ENCODE results near the gene PPP2R2C. TPM values are rescaled to one million over a fixed set of nuclear protein-coding genes. Genes with fewer than 3 reads are reported as not detected.
A peak's percentile ranks its signal among the peaks of the same experiment; 100 is the strongest.

The PPP2R2C gene
- total RNA-seq, 1 experiment from 2014 or later, result 8.1 TPM

DNA sequence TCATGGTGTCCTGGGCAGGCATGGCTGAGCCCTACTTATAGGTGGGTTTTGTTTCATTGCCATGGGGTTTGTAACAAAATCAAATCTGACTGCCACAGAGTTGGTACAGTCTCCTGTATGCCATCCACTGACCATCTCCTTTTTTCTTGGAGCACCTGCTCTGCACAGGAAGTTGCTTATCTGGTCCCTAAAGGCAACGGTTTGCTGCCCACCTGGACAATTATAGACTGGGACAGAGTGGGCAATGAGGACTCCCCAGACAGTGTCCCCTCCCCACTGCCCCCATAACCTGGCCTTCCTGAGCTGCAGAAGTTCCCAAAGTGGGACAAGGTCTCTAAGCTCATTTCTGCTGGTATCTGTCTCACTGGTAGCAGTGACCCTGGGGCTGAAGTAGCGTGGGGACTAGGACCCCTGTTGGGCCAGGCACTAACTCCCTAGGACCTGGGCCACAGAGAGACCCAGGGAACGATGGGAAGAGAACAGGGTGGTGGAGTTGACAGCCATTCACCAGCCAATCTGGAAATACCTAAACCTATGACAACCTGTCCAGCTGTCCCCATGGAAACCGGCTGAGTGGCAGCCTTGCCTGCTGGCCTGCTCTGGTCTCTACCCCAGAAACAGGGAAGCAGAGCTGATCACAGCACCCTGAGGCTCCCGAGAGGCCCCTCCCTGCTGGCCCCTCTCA is 138.1 kb downstream of the PPP2R2C start:
- TF ChIP-seq, protein P1, sequence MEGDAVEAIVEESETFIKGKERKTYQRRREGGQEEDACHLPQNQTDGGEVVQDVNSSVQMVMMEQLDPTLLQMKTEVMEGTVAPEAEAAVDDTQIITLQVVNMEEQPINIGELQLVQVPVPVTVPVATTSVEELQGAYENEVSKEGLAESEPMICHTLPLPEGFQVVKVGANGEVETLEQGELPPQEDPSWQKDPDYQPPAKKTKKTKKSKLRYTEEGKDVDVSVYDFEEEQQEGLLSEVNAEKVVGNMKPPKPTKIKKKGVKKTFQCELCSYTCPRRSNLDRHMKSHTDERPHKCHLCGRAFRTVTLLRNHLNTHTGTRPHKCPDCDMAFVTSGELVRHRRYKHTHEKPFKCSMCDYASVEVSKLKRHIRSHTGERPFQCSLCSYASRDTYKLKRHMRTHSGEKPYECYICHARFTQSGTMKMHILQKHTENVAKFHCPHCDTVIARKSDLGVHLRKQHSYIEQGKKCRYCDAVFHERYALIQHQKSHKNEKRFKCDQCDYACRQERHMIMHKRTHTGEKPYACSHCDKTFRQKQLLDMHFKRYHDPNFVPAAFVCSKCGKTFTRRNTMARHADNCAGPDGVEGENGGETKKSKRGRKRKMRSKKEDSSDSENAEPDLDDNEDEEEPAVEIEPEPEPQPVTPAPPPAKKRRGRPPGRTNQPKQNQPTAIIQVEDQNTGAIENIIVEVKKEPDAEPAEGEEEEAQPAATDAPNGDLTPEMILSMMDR (conservative IDR thresholded peaks at IDR 0.05), result 0 out of 3 replicates have a peak, but pooled peaks have one; percentile 7
- Histone ChIP-seq H2BK20ac (ENCODE audit: low read depth, low read length, poor library complexity, severe bottlenecking) (no peak overlapping the region), H2BK12ac (ENCODE audit: insufficient read length, low read depth, low read length) (no peak overlapping the region), H3K79me1 (ENCODE audit: insufficient read depth, low read depth, low read length, poor library complexity, severe bottlenecking) (no peaks in the 10 kb centered on the region), H2AFZ (ENCODE audit: low read length) (no peak overlapping the region), H3K4me1 (ENCODE audit: insufficient read depth, low read length) (no peaks in the 10 kb centered on the region), H3K4ac (ENCODE audit: low read depth, low read length) (no peak overlapping the region), H4K8ac (replicated peaks; ENCODE audit: insufficient read length, low read depth, low read length) (no peak overlapping the region), H3K14ac (ENCODE audit: insufficient read depth, low read length) (no peak overlapping the region), H3K9me3 (ENCODE audit: control insufficient read depth, low read depth, low read length) (no peaks in the 10 kb centered on the region), H3K23ac (ENCODE audit: insufficient read length, low read depth, low read length) (no peak overlapping the region), H3K23me2 (ENCODE audit: insufficient read length, low read depth, low read length, poor library complexity, severe bottlenecking) (no peaks in the 10 kb centered on the region), H2AK5ac (ENCODE audit: insufficient read length, low read length) (no peak overlapping the region), H2BK120ac (ENCODE audit: low read depth, low read length, poor library complexity, severe bottlenecking) (no peak overlapping the region), H3K18ac (ENCODE audit: insufficient read length, low read depth, low read length) (no peak overlapping the region), H4K20me1 (ENCODE audit: control insufficient read depth, insufficient read depth, insufficient read length) (no peaks in the 10 kb centered on the region), H3K9ac (ENCODE audit: extremely low read depth, insufficient read length, low read length) (no peak overlapping the region), H2BK5ac (ENCODE audit: insufficient read length, low read length) (no peak overlapping the region), H3T11ph (ENCODE audit: low read length) (no peak overlapping the region), H3K79me2 (ENCODE audit: insufficient read depth, low read length) (no peaks in the 10 kb centered on the region), H4K5ac (ENCODE audit: insufficient read length, low read depth, low read length) (no peak overlapping the region), H3K27ac (ENCODE audit: insufficient read length, low read depth, low read length) (no peak overlapping the region), H3K56ac (ENCODE audit: insufficient read length, low read depth, low read length) (no peak overlapping the region), H4K91ac (ENCODE audit: insufficient read length, low read depth, low read length) (no peak overlapping the region), H2BK15ac (ENCODE audit: low read depth, low read length) (no peak overlapping the region), H3K27me3 (ENCODE audit: insufficient read depth, low read length) (no peaks in the 10 kb centered on the region), H3K4me2 (ENCODE audit: insufficient read depth, insufficient read length, low read length) (no peak overlapping the region)
- Mint-ChIP-seq H3K4me1 (peaks cover 19 to 22% of the 10 kb centered on the region in 2 experiments), H3K4me3 (no peak overlapping the region; a peak in 1 of 5 replicates), H3K9me3 (peaks cover 10 to 27% of the 10 kb centered on the region in 2 experiments), H3K36me3 (ENCODE audit: insufficient read depth in 1 of 3, low read depth in 3 of 3) (peaks cover 0 to 14% (median 4%) of the 10 kb centered on the region in 3 experiments; a peak in 5 of 7 replicates), H3K27ac (no peak overlapping the region), H3K27me3 (ENCODE audit: low read depth) (peaks cover 16% of the 10 kb centered on the region)
- no CpG with 5 or more reads among the region's 5 CpGs for WGBS (ENCODE audit: extremely low coverage, insufficient read length, low lambda C conversion rate)
- no peak for DNase-seq

All from H9 (cell line).